Activated naive CD8-positive, alpha-beta T cell (primary cell): ENCODE data around the gene DOCK2.
"Not testable (repeated sequence)": the region's sequence is repeated elsewhere in the genome, so short reads cannot be mapped to it uniquely, and the experiment has no call there.

Experiments used
- H3K27ac Mint-ChIP-seq: one replicate; pipeline ENCODE4 v1.8.0; 2021; ENCODE audit warnings: mixed read lengths
- H3K27me3 Mint-ChIP-seq: one replicate; pipeline ENCODE4 v1.8.0; 2021; ENCODE audit warnings: mixed read lengths
- H3K36me3 Mint-ChIP-seq: one replicate; pipeline ENCODE4 v1.8.0; 2021; ENCODE audit warnings: mixed read lengths
- H3K4me1 Mint-ChIP-seq: one replicate; pipeline ENCODE4 v1.8.0; 2021; ENCODE audit warnings: low read depth, mixed read lengths
- H3K4me3 Mint-ChIP-seq: one replicate; pipeline ENCODE4 v1.8.0; 2021; ENCODE audit warnings: mild to moderate bottlenecking, mixed read lengths
- H3K9me3 Mint-ChIP-seq: one replicate; pipeline ENCODE4 v1.8.0; 2021; ENCODE audit warnings: low read depth, mixed read lengths

Gene DOCK2

GRCh38 chr5:170076739-170077138 lies 439.7 kb downstream of the DOCK2 start:
- Mint-ChIP-seq H3K4me1 (no peaks in the 10 kb centered on the region), H3K4me3 (no peak overlapping the region), H3K36me3 (peaks cover 17% of the 10 kb centered on the region), H3K27ac (peak overlapping the region; percentile 8), H3K9me3 (no peaks in the 10 kb centered on the region), H3K27me3 (no peaks in the 10 kb centered on the region)

GRCh38 chr5:170077526-170077925 lies 440.5 kb downstream of the DOCK2 start:
- no peaks in the 10 kb centered on the region for H3K27me3 Mint-ChIP-seq
- H3K4me1 Mint-ChIP-seq, result no peaks in the 10 kb centered on the region
- no peak overlapping the region for H3K4me3 Mint-ChIP-seq
- no peaks in the 10 kb centered on the region for H3K9me3 Mint-ChIP-seq
- H3K36me3 Mint-ChIP-seq, result peaks cover 21% of the 10 kb centered on the region
- no peak overlapping the region for H3K27ac Mint-ChIP-seq

GRCh38 chr5:170078458-170078857 lies 441.4 kb downstream of the DOCK2 start:
- Mint-ChIP-seq H3K27ac (no peak overlapping the region), H3K27me3 (no peaks in the 10 kb centered on the region), H3K4me1 (no peaks in the 10 kb centered on the region), H3K9me3 (no peaks in the 10 kb centered on the region), H3K36me3 (peaks cover 19% of the 10 kb centered on the region), H3K4me3 (no peak overlapping the region)

- Mint-ChIP-seq H3K27me3 (no peaks in the 10 kb centered on the region), H3K36me3 (peaks cover 23% of the 10 kb centered on the region), H3K27ac (no peak overlapping the region), H3K9me3 (no peaks in the 10 kb centered on the region), H3K4me1 (no peaks in the 10 kb centered on the region), H3K4me3 (no peak overlapping the region)
Observed at GRCh38 chr5:170078931-170079330, 441.9 kb downstream of the DOCK2 start.

- peaks cover 29% of the 10 kb centered on the region for H3K36me3 Mint-ChIP-seq
- H3K4me1 Mint-ChIP-seq, result no peaks in the 10 kb centered on the region
- no peak overlapping the region for H3K27ac Mint-ChIP-seq
- no peaks in the 10 kb centered on the region for H3K27me3 Mint-ChIP-seq
- H3K9me3 Mint-ChIP-seq, result no peaks in the 10 kb centered on the region
- no peak overlapping the region for H3K4me3 Mint-ChIP-seq
Observed at GRCh38 chr5:170080217-170080616, 443.1 kb downstream of the DOCK2 start.

- no peaks in the 10 kb centered on the region for H3K27me3 Mint-ChIP-seq
- H3K4me3 Mint-ChIP-seq, result no peak overlapping the region
- peaks cover 32% of the 10 kb centered on the region for H3K36me3 Mint-ChIP-seq
- H3K9me3 Mint-ChIP-seq, result no peaks in the 10 kb centered on the region
- H3K27ac Mint-ChIP-seq, result no peak overlapping the region
- H3K4me1 Mint-ChIP-seq, result no peaks in the 10 kb centered on the region
Observed at GRCh38 chr5:170080786-170081445, 443.8 kb downstream of the DOCK2 start.

GRCh38 chr5:170081616-170082015 lies 444.5 kb downstream of the DOCK2 start:
- H3K27me3 Mint-ChIP-seq, result no peaks in the 10 kb centered on the region
- no peaks in the 10 kb centered on the region for H3K4me1 Mint-ChIP-seq
- H3K27ac Mint-ChIP-seq, result no peak overlapping the region
- peaks cover 32% of the 10 kb centered on the region for H3K36me3 Mint-ChIP-seq
- no peak overlapping the region for H3K4me3 Mint-ChIP-seq
- no peaks in the 10 kb centered on the region for H3K9me3 Mint-ChIP-seq

GRCh38 chr5:170082701-170083100 lies 445.6 kb downstream of the DOCK2 start:
- H3K4me1 Mint-ChIP-seq, result no peaks in the 10 kb centered on the region
- H3K4me3 Mint-ChIP-seq, result no peak overlapping the region
- H3K36me3 Mint-ChIP-seq, result peaks cover 32% of the 10 kb centered on the region
- no peaks in the 10 kb centered on the region for H3K9me3 Mint-ChIP-seq
- no peak overlapping the region for H3K27ac Mint-ChIP-seq
- H3K27me3 Mint-ChIP-seq, result no peaks in the 10 kb centered on the region

- Mint-ChIP-seq H3K4me1 (no peaks in the 10 kb centered on the region), H3K27me3 (no peaks in the 10 kb centered on the region), H3K9me3 (no peaks in the 10 kb centered on the region), H3K36me3 (peaks cover 20% of the 10 kb centered on the region), H3K4me3 (no peak overlapping the region), H3K27ac (no peak overlapping the region)
Observed at GRCh38 chr5:170087168-170087817, 450.2 kb downstream of the DOCK2 start.

- Mint-ChIP-seq H3K4me1 (peaks cover 3% of the 10 kb centered on the region), H3K27me3 (peaks cover 4% of the 10 kb centered on the region), H3K9me3 (no peaks in the 10 kb centered on the region)
Observed at GRCh38 chr5:170092455-170093101, 455.5 kb downstream of the DOCK2 start.

GRCh38 chr5:170094329-170094728 lies 457.3 kb downstream of the DOCK2 start:
- not testable (repeated sequence) for H3K9me3 Mint-ChIP-seq, H3K27me3 Mint-ChIP-seq, H3K4me3 Mint-ChIP-seq, H3K4me1 Mint-ChIP-seq, H3K27ac Mint-ChIP-seq, H3K36me3 Mint-ChIP-seq

More at GRCh38 chr5:170092455-170093101, 455.5 kb downstream of the DOCK2 start:
- no peak overlapping the region for H3K27ac Mint-ChIP-seq
- no peak overlapping the region for H3K4me3 Mint-ChIP-seq
- H3K36me3 Mint-ChIP-seq, result no peaks in the 10 kb centered on the region

- peaks cover 3% of the 10 kb centered on the region for H3K4me1 Mint-ChIP-seq
Observed at GRCh38 chr5:170095646-170096045, 458.6 kb downstream of the DOCK2 start.

GRCh38 chr5:170097934-170098333 lies 460.9 kb downstream of the DOCK2 start:
- peaks cover 6% of the 10 kb centered on the region for H3K27me3 Mint-ChIP-seq
- H3K27ac Mint-ChIP-seq, result no peak overlapping the region
- H3K9me3 Mint-ChIP-seq, result no peaks in the 10 kb centered on the region
- H3K36me3 Mint-ChIP-seq, result peaks cover 2% of the 10 kb centered on the region
- peaks cover 3% of the 10 kb centered on the region for H3K4me1 Mint-ChIP-seq
- no peak overlapping the region for H3K4me3 Mint-ChIP-seq

More at GRCh38 chr5:170095646-170096045, 458.6 kb downstream of the DOCK2 start:
- H3K4me3 Mint-ChIP-seq, result no peak overlapping the region
- H3K36me3 Mint-ChIP-seq, result peaks cover 2% of the 10 kb centered on the region
- no peak overlapping the region for H3K27ac Mint-ChIP-seq
- H3K27me3 Mint-ChIP-seq, result peaks cover 6% of the 10 kb centered on the region
- H3K9me3 Mint-ChIP-seq, result no peaks in the 10 kb centered on the region

- no peak overlapping the region for H3K4me3 Mint-ChIP-seq
- peaks cover 2% of the 10 kb centered on the region for H3K36me3 Mint-ChIP-seq
- peaks cover 6% of the 10 kb centered on the region for H3K27me3 Mint-ChIP-seq
- no peaks in the 10 kb centered on the region for H3K4me1 Mint-ChIP-seq
- H3K27ac Mint-ChIP-seq, result no peak overlapping the region
- H3K9me3 Mint-ChIP-seq, result no peaks in the 10 kb centered on the region
Observed at GRCh38 chr5:170100066-170100943, 463.2 kb downstream of the DOCK2 start.

- peaks cover 1% of the 10 kb centered on the region for H3K27me3 Mint-ChIP-seq
- H3K4me3 Mint-ChIP-seq, result no peak overlapping the region
- H3K4me1 Mint-ChIP-seq, result no peaks in the 10 kb centered on the region
- H3K27ac Mint-ChIP-seq, result no peak overlapping the region
- H3K36me3 Mint-ChIP-seq, result peaks cover 2% of the 10 kb centered on the region
- H3K9me3 Mint-ChIP-seq, result no peaks in the 10 kb centered on the region
Observed at GRCh38 chr5:170103447-170103846, 466.4 kb downstream of the DOCK2 start.
